NOMO-1 (cell line): ENCODE data around the gene PLCB1.
A peak's percentile ranks its signal among the peaks of the same experiment; 100 is the strongest.

Source experiments
- DNase-seq, 2 experiments: peaks; one replicate each; lab custom pipeline; 2025; ENCODE audit not compliant: unreplicated experiment in 2 of 2; lab: John Stamatoyannopoulos, UW

Gene PLCB1

DNA sequence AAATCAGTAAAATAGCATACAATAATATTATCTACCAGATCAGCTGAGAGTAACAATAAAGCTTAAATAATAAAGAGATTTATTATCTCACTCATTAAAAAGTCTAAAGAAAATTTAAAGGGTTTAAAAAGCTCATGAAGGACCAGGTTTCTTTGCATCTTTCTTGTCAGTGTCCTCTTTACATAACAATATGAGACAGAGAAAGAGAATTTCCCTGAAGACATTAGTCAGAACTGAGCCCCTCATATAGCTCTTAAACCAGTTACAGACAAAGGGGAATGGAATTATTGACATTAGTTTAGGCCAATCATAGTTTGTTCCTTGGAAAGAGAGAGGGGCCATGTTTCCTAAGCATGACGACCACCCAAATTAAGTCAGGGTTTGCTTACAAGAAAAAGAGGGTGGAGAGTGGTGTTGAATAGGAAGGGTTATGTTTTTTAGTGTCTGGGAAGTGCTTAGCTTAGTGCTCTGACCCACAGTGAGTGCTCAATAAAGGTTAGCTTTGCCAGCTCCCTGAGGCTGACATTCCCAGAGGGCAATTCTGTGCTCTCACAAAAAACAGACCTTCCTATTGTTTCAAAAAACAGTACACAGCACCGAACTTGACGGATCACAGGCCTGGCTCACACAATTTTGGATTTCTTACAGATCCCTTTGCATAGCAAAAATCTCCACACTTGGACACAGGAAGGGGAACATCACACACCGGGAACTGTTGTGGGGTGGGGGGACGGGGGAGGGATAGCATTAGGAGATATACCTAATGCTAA, 3.6 kb upstream of the PLCB1 start:
- no peak for DNase-seq

GRCh38 chr20:8129211-8129976, 2.7 kb upstream of the PLCB1 start:
- no peak for DNase-seq

DNA sequence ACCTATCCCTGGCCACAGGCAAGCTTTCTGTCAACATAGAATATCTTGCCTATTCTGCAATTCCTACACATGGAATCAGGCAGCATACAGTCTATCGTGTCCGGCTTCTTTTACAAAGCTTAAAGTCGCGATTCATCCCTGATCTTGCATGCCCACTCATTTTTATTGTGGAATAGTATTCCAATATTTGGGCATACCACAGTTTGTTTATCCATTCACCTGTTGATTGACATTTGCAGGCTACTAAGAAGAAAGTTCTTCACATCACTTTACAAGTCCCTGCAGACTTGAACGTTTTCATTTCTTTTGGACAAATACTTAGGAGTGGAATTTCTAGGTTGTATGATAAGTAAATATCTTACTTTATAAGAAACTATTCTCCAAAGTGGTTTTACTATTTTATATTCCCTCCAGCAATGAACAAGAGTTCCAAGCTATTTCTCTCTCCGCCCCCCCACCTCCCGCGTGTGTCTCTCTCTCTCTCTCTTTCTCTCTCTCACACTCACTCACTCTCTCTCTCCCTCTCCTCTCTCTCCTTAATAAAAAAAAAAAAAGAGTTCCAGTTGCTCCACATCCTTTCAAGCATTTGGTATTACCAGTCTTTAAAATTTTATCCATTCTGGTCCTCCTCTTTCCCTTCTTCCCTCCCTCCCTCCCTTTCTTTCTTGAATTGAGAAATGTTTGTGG, 1.1 kb upstream of the PLCB1 start:
- DNase-seq = no peak

- peak in 1 of 2 experiments; percentile 40 for DNase-seq
Observed at GRCh38 chr20:8132484-8133309, 631 bp downstream of the PLCB1 start.

DNA sequence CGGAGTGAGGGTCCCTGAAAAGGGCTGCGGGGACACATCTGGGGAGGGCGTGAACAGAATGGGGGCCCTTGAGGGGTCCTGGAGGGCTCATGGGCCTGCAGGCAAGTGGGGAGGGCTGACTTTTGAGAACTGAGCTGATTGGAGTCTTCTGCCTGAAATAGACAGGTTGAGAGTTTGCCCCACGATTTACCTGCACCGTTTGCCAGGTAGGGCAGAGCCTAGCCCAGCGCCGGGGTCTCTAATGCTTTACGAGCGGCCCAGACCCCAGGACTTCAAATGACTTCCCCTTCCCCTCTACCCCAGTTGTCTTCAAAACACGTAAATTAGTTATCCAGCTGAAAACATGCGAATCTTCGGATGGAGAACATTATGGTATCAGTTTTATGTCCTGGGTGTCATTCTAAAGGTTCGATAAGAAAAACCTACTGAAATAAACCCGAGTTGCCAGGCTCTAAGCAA, 1.3 kb downstream of the PLCB1 start:
- no peak for DNase-seq

- no peak for DNase-seq
Observed at GRCh38 chr20:8133851-8134451, 1.9 kb downstream of the PLCB1 start.

GRCh38 chr20:8139899-8140298, 7.8 kb downstream of the PLCB1 start:
- DNase-seq = no peak

GRCh38 chr20:8143474-8143873, 11.4 kb downstream of the PLCB1 start:
- no peak for DNase-seq

DNA sequence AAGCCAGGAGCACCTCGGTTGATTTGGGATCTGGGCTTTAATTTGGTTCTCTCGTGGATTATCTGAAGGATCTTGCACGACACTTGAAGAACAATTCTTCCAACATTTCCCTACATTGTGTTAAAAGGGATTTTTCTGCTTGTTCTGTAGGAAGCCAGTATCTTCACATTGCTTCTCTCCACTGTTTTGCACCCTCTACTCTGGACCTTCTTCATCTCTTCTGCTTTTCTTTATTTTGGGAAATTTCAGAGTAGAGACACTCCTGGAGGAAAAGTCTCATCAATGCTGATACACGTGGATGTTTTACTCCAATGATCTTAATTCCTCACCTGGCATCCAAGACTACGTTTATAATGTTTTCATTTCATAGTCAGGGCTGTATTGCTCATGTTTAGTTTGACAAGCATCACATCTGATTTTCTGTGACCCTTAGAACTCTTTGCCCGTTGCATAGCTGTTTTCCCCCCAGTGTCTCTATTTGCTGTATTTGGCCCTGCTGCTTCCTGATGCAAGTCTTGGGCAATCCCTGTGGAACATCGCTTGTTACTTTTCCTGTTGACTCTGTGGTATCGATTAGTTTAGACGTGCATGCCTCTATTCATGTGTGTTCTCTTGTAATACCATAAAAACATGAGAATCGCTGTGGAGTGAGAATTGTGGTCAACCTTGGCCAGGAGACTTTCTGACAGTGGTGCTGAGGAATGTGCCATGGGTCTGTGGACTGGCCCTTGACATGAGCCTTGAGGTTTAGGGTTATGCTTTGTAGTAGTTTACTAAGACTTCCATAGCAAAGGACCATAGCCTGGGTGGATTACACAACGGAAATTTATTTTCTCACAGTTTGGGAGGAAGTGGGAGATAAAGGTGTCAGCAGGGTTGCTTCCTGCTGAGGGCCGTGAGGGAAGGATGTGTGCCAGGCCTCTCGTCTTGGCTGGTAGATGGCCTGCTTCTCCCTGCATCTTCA, 12.5 kb downstream of the PLCB1 start:
- peak in 1 of 2 experiments; percentile 31 for DNase-seq

- no peak for DNase-seq
Observed at GRCh38 chr20:8145246-8146168, 13.4 kb downstream of the PLCB1 start.

DNA sequence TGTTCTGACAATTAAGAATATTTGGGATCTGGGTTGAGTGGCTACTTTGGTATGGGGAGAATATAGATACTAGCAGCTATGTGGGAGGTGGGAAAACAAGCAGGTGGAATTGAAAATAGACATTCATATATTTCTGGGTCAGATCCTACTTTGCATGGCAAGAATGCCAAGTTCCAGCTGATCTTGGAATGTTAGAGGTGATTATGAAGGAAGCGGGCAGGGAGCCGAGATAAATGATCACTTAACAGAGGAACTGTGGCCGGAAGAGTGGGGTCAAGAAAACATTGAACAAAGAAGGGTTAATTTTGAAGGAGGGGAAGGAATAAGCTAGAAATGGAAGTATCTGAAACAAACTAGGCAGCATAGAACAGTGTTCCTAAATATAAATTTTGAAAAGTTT, 15.4 kb downstream of the PLCB1 start:
- DNase-seq = no peak

- DNase-seq = no peak
Observed at GRCh38 chr20:8148501-8148900, 16.4 kb downstream of the PLCB1 start.

- no peak for DNase-seq
Observed at GRCh38 chr20:8150591-8150990, 18.5 kb downstream of the PLCB1 start.

GRCh38 chr20:8151372-8151771, 19.3 kb downstream of the PLCB1 start:
- peak; percentile 38 to 61 for DNase-seq

- DNase-seq = peak in 1 of 2 experiments; percentile 15
Observed at GRCh38 chr20:8152183-8152582, 20.1 kb downstream of the PLCB1 start.

DNA sequence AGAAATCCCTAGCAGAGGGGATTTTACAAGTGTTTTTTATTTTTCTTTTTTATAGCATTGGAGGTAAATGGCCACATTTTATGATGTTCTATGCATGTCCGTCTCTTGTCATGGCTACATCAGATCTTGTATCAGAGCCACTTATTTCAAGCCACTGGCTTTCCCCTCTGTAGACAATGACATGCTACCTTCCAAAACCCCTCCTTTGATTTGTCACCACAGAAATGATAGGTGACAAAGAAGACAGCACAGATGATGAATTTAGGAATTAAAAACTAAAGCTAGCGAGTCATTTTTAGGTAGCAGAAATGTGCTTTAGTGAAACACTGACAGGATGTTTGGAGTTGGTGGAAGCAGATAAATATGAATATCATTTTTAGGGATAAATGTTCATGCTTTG, 20.8 kb downstream of the PLCB1 start:
- no peak for DNase-seq

GRCh38 chr20:8153281-8153908, 21.3 kb downstream of the PLCB1 start:
- no peak for DNase-seq

- peak; percentile 62 to 89 for DNase-seq
Observed at GRCh38 chr20:8154638-8155037, 22.6 kb downstream of the PLCB1 start.
